HepG2 (cell line): ENCODE measurements around the gene ITGA2.

ENCODE experiments used
- CEBPB ChIP-seq: IDR thresholded peaks from 2 replicates; pipeline ENCODE4 v1.6.1; 2011; ENCODE audit warnings: low read depth, low read length, improper control_type of control experiment, borderline replicate concordance
- CREB1 ChIP-seq, 2 experiments: fragments of 450-650 bp in 1 of 2; IDR thresholded peaks; 2 replicates each; pipeline ENCODE4 v1.6.1; 2016 to 2017; ENCODE audit warnings: control low read depth in 1 of 2, mild to moderate bottlenecking in 1 of 2, missing compliant biosample characterization in 1 of 2, missing genetic modification characterization in 1 of 2
- CTCF ChIP-seq: sonication (generic); formaldehyde crosslinking; IDR thresholded peaks from 2 replicates; pipeline ENCODE4 v1.5.0; 2020; ENCODE audit warnings: mild to moderate bottlenecking, missing genetic modification reagents, moderate library complexity
- HIC2 ChIP-seq: sonication (generic); formaldehyde crosslinking; IDR thresholded peaks from 2 replicates; pipeline ENCODE4 v1.9.0; 2022; ENCODE audit warnings: low read depth, missing genetic modification reagents
- MAFG ChIP-seq: sonication (generic); formaldehyde crosslinking; IDR thresholded peaks from 2 replicates; pipeline ENCODE4 v1.5.1; 2020; ENCODE audit warnings: mild to moderate bottlenecking, missing genetic modification reagents
- POLR2AphosphoS5 ChIP-seq: IDR thresholded peaks from 2 replicates; pipeline ENCODE4 v1.6.1; 2012; ENCODE audit warnings: low read depth, low read length
- REST ChIP-seq, 2 experiments: IDR thresholded peaks; 2 replicates each; pipeline ENCODE4 v1.6.1; 2011 to 2012; ENCODE audit warnings: low read length in 2 of 2, borderline replicate concordance in 1 of 2, low read depth in 1 of 2, mild to moderate bottlenecking in 1 of 2, moderate library complexity in 1 of 2
- TAF1 ChIP-seq: sonication (generic); formaldehyde crosslinking; IDR thresholded peaks from 2 replicates; pipeline ENCODE4 v1.4.0; 2020; ENCODE audit warnings: missing genetic modification reagents
- TCF7L2 ChIP-seq: IDR thresholded peaks from 2 replicates; pipeline ENCODE4 v1.6.1; 2011; ENCODE audit warnings: mild to moderate bottlenecking, low read depth, low read length, moderate library complexity
- ZKSCAN5 ChIP-seq: sonication (generic); formaldehyde crosslinking; IDR thresholded peaks from 2 replicates; pipeline ENCODE4 v1.5.1; 2020; ENCODE audit warnings: mild to moderate bottlenecking, missing genetic modification reagents
- ZNF207 ChIP-seq: fragments of 450-650 bp; IDR thresholded peaks from 2 replicates; pipeline ENCODE4 v1.6.1; 2016; ENCODE audit warnings: antibody characterized with exemption, borderline replicate concordance
- ZNF407 ChIP-seq: sonication (generic); formaldehyde crosslinking; IDR thresholded peaks from one replicate; pipeline ENCODE4 v1.5.1; 2020; ENCODE audit warnings: mild to moderate bottlenecking, missing genetic modification reagents; ENCODE audit errors: not compliant biosample characterization
- ZNF740 ChIP-seq: sonication (generic); formaldehyde crosslinking; IDR thresholded peaks from 2 replicates; pipeline ENCODE4 v1.4.0; 2020; ENCODE audit warnings: missing genetic modification reagents
- ZNF776 ChIP-seq: sonication (generic); formaldehyde crosslinking; IDR thresholded peaks from 2 replicates; pipeline ENCODE4 v1.4.0; 2020; ENCODE audit warnings: mild to moderate bottlenecking, missing genetic modification reagents

- TF ChIP-seq ZNF207 = no peak
- TF ChIP-seq CEBPB = no peak
- no peak for TF ChIP-seq POLR2AphosphoS5
- TF ChIP-seq TAF1 (CRISPR knock-in tag) = no peak
- TF ChIP-seq ZNF407 (CRISPR knock-in tag) = no peak
- no peak for TF ChIP-seq CREB1 (IDR thresholded peaks at IDR 0.05)
- no peak for TF ChIP-seq CREB1 (CRISPR knock-in tag; IDR thresholded peaks at IDR 0.05)
- TF ChIP-seq ZNF740 (CRISPR knock-in tag) = no peak
- no peak for TF ChIP-seq HIC2 (CRISPR knock-in tag)
- TF ChIP-seq REST (IDR thresholded peaks at IDR 0.05; ENCODE audit: borderline replicate concordance in 1 of 2, low read depth in 1 of 2, low read length in 2 of 2) = no peak
- no peak for TF ChIP-seq ZNF776
- TF ChIP-seq CTCF (CRISPR knock-in tag) = no peak
- TF ChIP-seq ZKSCAN5 (CRISPR knock-in tag) = no peak
- no peak for TF ChIP-seq MAFG (CRISPR knock-in tag)
- TF ChIP-seq TCF7L2 = no peak
Observed at GRCh38 chr5:53066088-53066487, 76.9 kb downstream of the ITGA2 start.
